AG04449 (cell line): ENCODE results near the gene SLC49A3.
"Not testable (repeated sequence)": the region's sequence is repeated elsewhere in the genome, so short reads cannot be mapped to it uniquely, and the experiment has no call there.

Source experiments
- CTCF ChIA-PET: fragments of 350-600 bp; formaldehyde crosslinking; extraction: SDS; loops from one replicate; lab custom pipeline; 2021; ENCODE audit warnings: antibody characterized with exemption; lab: Yijun Ruan, JAX
- POLR2A ChIA-PET: fragments of 400-600, 350-600 bp; formaldehyde crosslinking; extraction: SDS; loops from one replicate; lab custom pipeline; 2020; ENCODE audit warnings: antibody characterized with exemption, inconsistent platforms; lab: Yijun Ruan, JAX
- DNase-seq: peaks from one replicate; pipeline ENCODE4 v3.0.0-alpha.2; 2010; ENCODE audit warnings: low read depth, low spot score
- H3K4me3 ChIP-seq: 2 replicates; pipeline ENCODE4 v1.5.1; 2011; ENCODE audit warnings: low read depth, mild to moderate bottlenecking, control low read depth, low read length
- CTCF ChIP-seq: IDR thresholded peaks from one replicate; pipeline ENCODE4 v1.5.1; 2011; ENCODE audit warnings: mild to moderate bottlenecking, moderate library complexity, low read length, control low read depth, inconsistent platforms; ENCODE audit not compliant: insufficient read depth; ENCODE audit errors: missing control alignments

SLC49A3 gene

GRCh38 chr4:647481-647880, 41.5 kb downstream of the SLC49A3 start:
- no peak for DNase-seq
- H3K4me3 ChIP-seq: no peak overlapping the region
- CTCF ChIA-PET: no interaction called here
- no peak for TF ChIP-seq CTCF
- POLR2A ChIA-PET: no interaction called here

GRCh38 chr4:646460-646859, 42.5 kb downstream of the SLC49A3 start:
- CTCF ChIA-PET: no interaction called here
- POLR2A ChIA-PET: no interaction called here
- no peak for TF ChIP-seq CTCF
- DNase-seq: no peak
- H3K4me3 ChIP-seq: no peak overlapping the region

GRCh38 chr4:642366-642765, 46.6 kb downstream of the SLC49A3 start:
- H3K4me3 ChIP-seq, POLR2A ChIA-PET, CTCF ChIA-PET, DNase-seq: not testable (repeated sequence)

DNA sequence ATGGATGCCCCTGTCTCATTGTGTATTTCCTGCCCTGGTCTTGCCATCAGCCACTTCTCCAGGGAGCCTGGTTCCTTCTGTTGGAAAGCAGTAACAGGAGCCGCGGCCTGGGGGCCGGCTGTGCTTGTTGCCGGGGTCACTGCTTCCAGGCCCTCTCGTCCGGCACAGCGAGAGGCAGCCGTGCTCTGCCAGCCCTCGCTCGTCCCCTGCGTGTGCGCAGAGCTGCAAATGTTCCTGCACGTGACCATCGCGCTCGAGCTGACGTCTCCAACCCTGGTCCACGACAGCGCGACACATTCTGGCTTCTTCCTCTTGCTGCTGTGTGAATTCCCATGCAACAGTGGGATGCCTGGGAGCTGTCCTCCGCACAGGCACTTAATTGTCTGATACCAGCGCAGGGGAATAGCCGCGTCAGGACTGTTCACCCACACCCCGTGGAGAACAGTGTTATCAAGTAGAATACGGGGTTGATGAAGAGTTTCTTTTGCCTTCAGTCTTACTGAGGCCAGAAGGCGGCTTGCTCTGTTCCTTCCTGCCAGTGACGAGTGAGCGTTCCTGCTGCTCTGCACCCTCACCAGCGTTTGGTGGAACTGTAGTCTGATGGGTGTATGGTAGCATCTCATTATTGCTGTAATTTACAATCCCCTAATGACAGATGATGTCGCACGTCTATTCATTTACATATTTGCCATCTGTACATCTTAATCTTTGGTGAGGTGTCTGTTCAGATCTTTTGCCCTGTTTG, 51.2 kb downstream of the SLC49A3 start:
- no peak for TF ChIP-seq CTCF
- ChIA-PET CTCF (no interaction called here), POLR2A (no interaction called here)
- H3K4me3 ChIP-seq: no peak overlapping the region
- DNase-seq: no peak

DNA sequence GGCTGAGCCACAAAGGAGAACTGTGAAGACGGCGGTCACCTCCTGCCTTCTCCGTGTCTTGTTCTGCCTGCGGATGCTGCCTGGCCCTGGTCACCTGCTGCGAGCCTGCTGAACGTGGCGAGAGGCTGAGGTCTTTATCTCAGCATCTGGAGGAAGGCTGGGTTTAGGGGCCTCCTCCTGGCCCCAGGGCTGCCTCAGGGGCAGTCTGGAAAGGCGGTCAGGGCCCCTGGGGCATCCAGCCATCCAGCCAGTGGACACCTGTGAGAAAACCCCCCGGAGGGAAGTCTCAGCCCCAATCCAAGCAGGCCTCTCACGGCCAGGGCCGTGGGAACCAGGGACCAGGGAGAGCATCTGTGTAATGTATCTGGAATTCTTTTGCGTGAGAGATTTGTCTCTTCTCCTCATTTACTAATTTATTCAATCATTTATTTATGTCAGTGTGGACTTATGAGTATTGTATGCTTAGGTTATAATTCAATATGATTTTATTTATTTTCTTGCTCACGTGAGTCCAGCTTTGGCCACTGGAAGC, 52.3 kb downstream of the SLC49A3 start:
- CTCF ChIA-PET: no interaction called here
- no peak for DNase-seq
- no peak overlapping the region for H3K4me3 ChIP-seq
- POLR2A ChIA-PET: no interaction called here
- no peak for TF ChIP-seq CTCF

DNA sequence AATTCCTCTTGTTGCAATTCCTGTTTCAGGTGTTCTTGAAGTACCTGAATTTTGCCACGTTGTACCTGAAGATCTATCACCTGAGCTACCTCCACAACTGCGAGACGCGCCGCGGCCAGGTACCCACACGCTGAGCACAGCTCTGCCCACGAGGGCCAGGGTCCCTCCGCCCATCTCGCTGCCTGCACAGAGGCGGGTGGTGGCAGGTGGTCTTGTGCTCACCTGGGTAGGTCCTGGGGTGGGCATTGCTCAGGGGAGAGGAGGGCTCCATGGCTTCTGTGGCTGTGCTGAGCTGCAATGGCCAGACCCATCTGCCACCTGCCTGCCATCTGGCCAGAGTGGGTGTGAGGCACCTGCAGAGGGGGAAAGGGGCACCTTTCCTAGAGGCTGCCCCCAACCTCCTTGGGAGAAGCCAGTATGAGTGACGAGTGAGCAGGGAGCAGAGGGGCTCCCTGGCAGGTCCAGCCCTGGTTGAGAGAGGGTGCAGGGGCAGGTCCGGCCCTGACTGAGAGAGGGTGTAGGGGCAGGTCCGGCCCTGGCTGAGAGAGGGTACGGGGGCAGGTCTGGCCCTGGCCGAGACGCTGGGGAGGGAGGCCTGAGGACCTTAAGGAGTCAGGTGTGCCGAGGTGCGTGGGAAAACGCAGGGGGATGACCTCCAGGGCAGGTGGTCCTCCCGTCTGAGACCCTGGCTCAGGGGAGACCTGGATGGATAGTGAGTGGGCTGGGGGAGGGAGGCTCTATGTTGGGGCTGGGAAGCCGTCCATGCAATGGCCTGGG, 52.9 kb downstream of the SLC49A3 start:
- TF ChIP-seq CTCF: no peak
- CTCF ChIA-PET: no interaction called here
- no peak for DNase-seq
- H3K4me3 ChIP-seq: no peak overlapping the region
- POLR2A ChIA-PET: no interaction called here

DNA sequence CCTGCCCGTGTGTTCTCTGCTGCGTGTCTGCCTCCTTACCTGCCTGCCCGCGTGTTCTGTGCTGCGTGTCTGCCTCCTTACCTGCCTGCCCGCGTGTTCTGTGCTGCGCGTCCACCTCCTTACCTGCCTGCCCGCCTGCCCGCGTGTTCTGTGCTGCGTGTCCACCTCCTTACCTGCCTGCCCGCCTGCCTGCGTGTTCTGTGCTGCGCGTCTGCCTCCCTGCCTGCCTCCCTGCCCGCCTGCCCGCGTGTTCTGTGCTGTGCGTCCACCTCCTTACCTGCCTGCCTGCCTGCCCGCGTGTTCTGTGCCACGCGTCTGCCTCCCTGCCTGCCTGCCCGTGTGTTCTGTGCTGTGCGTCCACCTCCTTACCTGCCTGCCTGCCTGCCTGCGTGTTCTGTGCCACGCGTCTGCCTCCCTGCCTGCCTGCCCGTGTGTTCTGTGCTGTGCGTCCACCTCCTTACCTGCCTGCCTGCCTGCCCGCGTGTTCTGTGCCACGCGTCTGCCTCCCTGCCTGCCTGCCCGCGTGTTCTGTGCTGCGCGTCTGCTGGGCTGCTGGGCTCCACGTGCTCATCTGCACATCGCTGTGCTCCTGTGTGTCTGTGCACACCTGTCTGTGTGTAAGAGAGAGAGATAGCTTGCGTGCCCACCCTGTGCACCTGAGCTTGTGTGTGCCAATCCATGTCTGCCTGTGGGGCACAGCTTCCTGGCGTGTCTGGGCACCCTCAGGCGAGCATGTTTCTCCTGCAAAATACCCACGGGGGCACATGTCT, 53.7 kb downstream of the SLC49A3 start:
- POLR2A ChIA-PET, DNase-seq, CTCF ChIA-PET, H3K4me3 ChIP-seq: not testable (repeated sequence)
